ENCODE data around the gene SERPINA12. TPM values are rescaled to one million over a fixed set of nuclear protein-coding genes. Genes with fewer than 3 reads are reported as not detected.

Gene SERPINA12
- total and polyA plus RNA-seq, 2 of the 13 experiments (the other 11 are each of a cell fraction or from before 2014, with no cell fraction given): 0.08 TPM; not detected in 1

- TF ChIP-seq KMT2B (CRISPR knock-in tag; IDR thresholded peaks at IDR 0.05) (0 out of 2 replicates have a peak, but pooled peaks have one; percentile 10), GATAD2A (CRISPR knock-in tag; IDR thresholded peaks at IDR 0.05) (peak; percentile 81), MAFG (CRISPR knock-in tag; IDR thresholded peaks at IDR 0.05) (no peak), GATA4 (IDR thresholded peaks at IDR 0.05; ENCODE audit: borderline replicate concordance, low read depth) (peak; percentile 67; the same call in 1 of the 2 replicates), ZFAT (CRISPR knock-in tag; conservative IDR thresholded peaks at IDR 0.05) (no peak), ZNF281 (CRISPR knock-in tag; IDR thresholded peaks at IDR 0.05; ENCODE audit: borderline replicate concordance) (no peak), SP1 (IDR thresholded peaks at IDR 0.05) (no peak), SP1 (CRISPR knock-in tag; IDR thresholded peaks at IDR 0.05) (peak; percentile 74), HNRNPUL1 (IDR thresholded peaks at IDR 0.05; ENCODE audit: low read depth, low read length) (no peak), ZNF432 (CRISPR knock-in tag; IDR thresholded peaks at IDR 0.05; ENCODE audit: borderline replicate concordance) (no peak), UBTF (CRISPR knock-in tag; IDR thresholded peaks at IDR 0.05) (no peak), TAF1 (CRISPR knock-in tag; IDR thresholded peaks at IDR 0.05) (no peak), ARID2 (CRISPR knock-in tag; IDR thresholded peaks at IDR 0.05; ENCODE audit: borderline replicate concordance) (no peak), CBFB (CRISPR knock-in tag; IDR thresholded peaks at IDR 0.05) (peak; percentile 56; the same call in 1 of the 2 replicates), ZNF644 (CRISPR knock-in tag; IDR thresholded peaks at IDR 0.05; ENCODE audit: low read depth) (peak; percentile 39; the same call in 1 of the 2 replicates), MYPOP (CRISPR knock-in tag; IDR thresholded peaks at IDR 0.05) (no peak), NR3C1 (CRISPR knock-in tag; IDR thresholded peaks at IDR 0.05) (no peak), DMTF1 (CRISPR knock-in tag; IDR thresholded peaks at IDR 0.05) (no peak)
Observed at GRCh38 chr14:94451091-94451771, 58.0 kb downstream of the SERPINA12 start (continued).

Measured in HepG2 (cell line).